T-helper 17 cell (primary cell): ENCODE measurements around the gene PPP2R1A. TPM values are rescaled to one million over a fixed set of nuclear protein-coding genes. Genes with fewer than 3 reads are reported as not detected.

ENCODE experiments used
- ATAC-seq: fragments of 150-1000 bp; cut with Tn5 transposase; 2 replicates; pipeline ENCODE4 v1.10.0; 2021; ENCODE audit warnings: mild to moderate bottlenecking, moderate library complexity
- DNase-seq, 3 donors: peaks; one replicate each; pipeline versions ENCODE4 v3.0.0 to v3.0.0-alpha.2; 2020 to 2021
- H3K9me3 ChIP-seq: one replicate; pipeline ENCODE4 v1.7.0; 2013; ENCODE audit warnings: low read length, mild to moderate bottlenecking; ENCODE audit not compliant: control insufficient read depth, poor library complexity, severe bottlenecking
- H3K27ac Mint-ChIP-seq: one replicate; pipeline ENCODE4 v1.8.0; 2022; ENCODE audit warnings: mild to moderate bottlenecking, moderate library complexity, mixed read lengths
- H3K27me3 Mint-ChIP-seq: one replicate; pipeline ENCODE4 v1.8.0; 2022; ENCODE audit warnings: mixed read lengths
- H3K36me3 Mint-ChIP-seq: one replicate; pipeline ENCODE4 v1.8.0; 2022; ENCODE audit warnings: low read depth, mixed read lengths
- H3K4me1 Mint-ChIP-seq: one replicate; pipeline ENCODE4 v1.8.0; 2022; ENCODE audit warnings: mild to moderate bottlenecking, mixed read lengths
- H3K4me3 Mint-ChIP-seq: one replicate; pipeline ENCODE4 v1.8.0; 2022; ENCODE audit warnings: mild to moderate bottlenecking, moderate library complexity, mixed read lengths
- total RNA-seq, 4 donors: library from RNA in 2 of 4; stranded (reverse) in 2 of 4; gene quantifications; one replicate each; pipeline ENCODE4 v1.2.3 and lab custom pipeline; 2022 to 2026

The PPP2R1A gene
- total RNA-seq, 2 donors from 2014 or later, result 173 to 180 TPM

DNA sequence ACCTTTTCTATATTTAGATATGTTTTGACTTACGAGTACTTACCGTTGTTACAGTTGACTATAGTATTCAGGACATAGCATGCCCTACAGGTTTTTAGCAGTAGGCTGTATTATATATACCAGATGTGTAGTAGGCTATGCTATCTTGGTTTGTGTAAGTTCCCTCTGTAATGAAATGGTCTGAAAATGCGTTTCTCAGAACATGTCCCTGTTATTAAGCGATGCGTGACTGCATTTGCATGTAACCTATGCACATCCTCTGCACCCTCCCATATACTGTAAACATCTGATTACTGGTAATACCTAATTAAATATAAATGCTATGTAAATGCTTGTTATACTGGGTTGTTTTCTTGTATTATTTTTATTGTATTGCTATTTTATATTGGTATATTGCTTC, 86.1 kb downstream of the PPP2R1A start:
- ATAC-seq (no peak), DNase-seq (no peak)
- Mint-ChIP-seq H3K4me3 (no peak overlapping the region), H3K27ac (no peak overlapping the region), H3K27me3 (no peaks in the 10 kb centered on the region), H3K36me3 (peaks cover 4% of the 10 kb centered on the region), H3K4me1 (peaks cover 11% of the 10 kb centered on the region)
- peaks cover 3% of the 10 kb centered on the region for H3K9me3 ChIP-seq

DNA sequence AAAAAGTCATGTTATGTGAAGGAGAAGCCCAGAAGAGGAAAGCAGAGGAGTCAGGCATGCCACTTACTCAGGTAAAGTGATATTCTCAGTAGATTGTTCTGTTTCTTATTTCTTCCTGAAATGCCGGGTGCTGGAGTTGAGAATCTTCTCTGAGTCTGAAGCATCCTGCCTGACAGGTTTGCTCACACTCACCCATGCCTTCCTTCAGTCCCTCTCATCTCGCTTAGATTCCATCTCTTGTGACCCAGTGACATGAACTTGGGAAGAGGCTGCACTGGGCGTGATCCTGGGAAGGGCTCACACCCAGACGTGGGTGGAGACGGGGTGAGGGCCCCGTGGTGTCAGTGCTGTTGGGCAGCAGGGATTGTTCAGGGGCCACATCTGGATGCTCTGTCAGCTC, 87.6 kb downstream of the PPP2R1A start:
- H3K36me3 Mint-ChIP-seq, result peaks cover 3% of the 10 kb centered on the region
- no peak for DNase-seq
- no peak overlapping the region for H3K4me3 Mint-ChIP-seq
- H3K4me1 Mint-ChIP-seq, result peaks cover 8% of the 10 kb centered on the region
- no peaks in the 10 kb centered on the region for H3K27me3 Mint-ChIP-seq
- H3K27ac Mint-ChIP-seq, result no peak overlapping the region
- H3K9me3 ChIP-seq, result peaks cover 3% of the 10 kb centered on the region
- ATAC-seq, result no peak

Other genes starting within 250 kb of the PPP2R1A start
- 10 to 100 TPM; 33.5 to 36.0 TPM for gene ZNF350, start 203.2 kb upstream of the PPP2R1A start, total RNA-seq
- 10 to 100 TPM; 12.0 to 12.2 TPM for gene ZNF615, start 181.8 kb upstream of the PPP2R1A start, total RNA-seq
- 1 to 10 TPM; 6.6 to 8.0 TPM for gene ZNF614, start 161.7 kb upstream of the PPP2R1A start, total RNA-seq
- gene ZNF432, start 141.2 kb upstream of the PPP2R1A start, total RNA-seq, result 10 to 100 TPM; 16.6 to 18.7 TPM
- 10 to 100 TPM; 24.4 to 26.4 TPM for gene ZNF841, start 94.3 kb upstream of the PPP2R1A start, total RNA-seq
- 1 to 10 TPM; 2.0 to 3.9 TPM for gene ZNF616, start 50.1 kb upstream of the PPP2R1A start, total RNA-seq
- gene ZNF836, start 18.4 kb upstream of the PPP2R1A start, total RNA-seq, result 10 to 100 TPM; 18.9 to 21.2 TPM
- gene ZNF766, start 79.5 kb downstream of the PPP2R1A start, total RNA-seq, result 10 to 100 TPM; 31.1 to 36.0 TPM
- gene ZNF480, start 107.1 kb downstream of the PPP2R1A start, total RNA-seq, result 1 to 10 TPM; 6.3 to 8.3 TPM
- under 1 TPM; 0.16 to 0.30 TPM for gene ZNF610, start 146.2 kb downstream of the PPP2R1A start, total RNA-seq
- 10 to 100 TPM; 11.0 to 16.8 TPM for gene ZNF880, start 179.9 kb downstream of the PPP2R1A start, total RNA-seq
- 10 to 100 TPM in 1 of 2 donors, 1 to 10 TPM in 1; 8.1 to 12.9 TPM for gene ZNF528, start 207.8 kb downstream of the PPP2R1A start, total RNA-seq
- under 1 TPM; 0.22 to 0.29 TPM for gene ZNF534, start 239.1 kb downstream of the PPP2R1A start, total RNA-seq